ENCODE data around the gene CASKIN1. TPM values are rescaled to one million over a fixed set of nuclear protein-coding genes. Genes with fewer than 3 reads are reported as not detected.

CASKIN1 gene
- total RNA-seq, 5 donors from 2014 or later (not counting 1 experiment from before 2014, with no cell fraction given), result 0.06 to 0.47 TPM; not detected in 3

DNA sequence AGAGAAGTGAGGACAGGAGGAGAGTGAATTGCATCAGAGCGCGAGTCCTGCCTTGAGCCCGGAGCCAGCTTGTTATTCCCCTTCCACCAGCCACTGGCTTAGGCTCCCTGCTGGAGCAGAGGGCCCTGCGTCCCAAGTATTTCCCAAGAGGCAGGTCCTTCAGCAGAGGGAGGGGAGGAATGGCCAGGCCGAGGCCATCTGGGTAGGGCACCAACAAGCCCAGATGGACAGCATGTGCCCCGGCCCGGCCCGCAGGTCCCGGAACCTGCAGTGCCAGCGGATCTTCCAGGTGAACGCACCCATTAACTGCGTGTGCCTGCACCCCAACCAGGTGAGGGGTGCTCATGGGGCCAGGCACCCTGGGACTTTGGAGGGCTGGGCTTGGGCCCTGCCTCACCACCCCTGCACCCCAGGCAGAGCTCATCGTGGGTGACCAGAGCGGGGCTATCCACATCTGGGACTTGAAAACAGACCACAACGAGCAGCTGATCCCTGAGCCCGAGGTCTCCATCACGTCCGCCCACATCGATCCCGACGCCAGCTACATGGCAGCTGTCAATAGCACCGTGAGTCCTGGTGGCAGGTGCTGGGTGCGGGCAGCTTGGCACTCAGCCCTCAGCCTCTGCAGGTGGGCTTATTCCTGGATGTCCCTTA lies 10.5 kb upstream of the CASKIN1 start:
- Histone ChIP-seq H3K27me3 (replicated peaks in 1 of 2; ENCODE audit: control insufficient read depth in 2 of 2, extremely low read depth in 1 of 2, insufficient read depth in 2 of 2, low read length in 1 of 2) (no peaks in the 10 kb centered on the region), H3K4me1 (ENCODE audit: control insufficient read depth in 1 of 2, extremely low read depth in 1 of 2, insufficient read depth in 2 of 2, low read length in 2 of 2) (peaks cover 4 to 27% of the 10 kb centered on the region in 2 experiments), H3K36me3 (ENCODE audit: control insufficient read depth in 2 of 2, extremely low read depth in 1 of 2, insufficient read depth in 1 of 2, low read length in 1 of 2) (peaks cover 7 to 30% of the 10 kb centered on the region in 2 donors), H3K27ac (ENCODE audit: low read length) (no peak overlapping the region), H3K4me3 (ENCODE audit: control insufficient read depth in 1 of 2, extremely low read depth in 1 of 2, low read length in 1 of 2) (no peak overlapping the region), H3K9me3 (no peaks in the 10 kb centered on the region)
- CTCF ChIA-PET, result no interaction called here
- Mint-ChIP-seq H3K4me3 (peak overlapping the region; percentile 69 to 78 (median 73)), H3K27ac (peak overlapping the region in 1 of 2 donors; percentile 76), H3K36me3 (peaks cover 9% of the 10 kb centered on the region), H3K9me3 (no peaks in the 10 kb centered on the region), H3K27me3 (no peaks in the 10 kb centered on the region), H3K4me1 (peaks cover 21 to 23% (median 22%) of the 10 kb centered on the region in 3 donors)
- 93% methylated on average over 20 of the region's 23 CpGs for WGBS (ENCODE audit: insufficient coverage)
- DNase-seq (no peak), ATAC-seq (replicated peaks in 1 of 4) (no peak)
- POLR2A ChIA-PET, result no interaction called here

DNA sequence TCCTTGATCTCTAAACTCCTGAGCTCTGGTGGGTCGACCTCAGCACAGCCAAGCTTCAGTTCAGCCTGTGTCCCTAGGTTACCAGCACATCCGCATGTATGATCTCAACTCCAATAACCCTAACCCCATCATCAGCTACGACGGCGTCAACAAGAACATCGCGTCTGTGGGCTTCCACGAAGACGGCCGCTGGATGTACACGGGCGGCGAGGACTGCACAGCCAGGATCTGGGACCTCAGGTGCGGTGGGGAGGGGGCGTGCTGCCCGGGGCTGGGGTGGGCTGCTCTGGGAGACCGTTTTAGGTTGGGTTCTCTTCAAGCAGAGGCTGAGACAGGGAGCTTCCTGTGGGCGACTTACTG lies 10.0 kb upstream of the CASKIN1 start:
- Histone ChIP-seq H3K9me3 (no peaks in the 10 kb centered on the region), H3K27me3 (replicated peaks in 1 of 2; ENCODE audit: control insufficient read depth in 2 of 2, extremely low read depth in 1 of 2, insufficient read depth in 2 of 2, low read length in 1 of 2) (no peaks in the 10 kb centered on the region), H3K36me3 (ENCODE audit: control insufficient read depth in 2 of 2, extremely low read depth in 1 of 2, insufficient read depth in 1 of 2, low read length in 1 of 2) (peaks cover 5 to 29% of the 10 kb centered on the region in 2 donors), H3K4me3 (ENCODE audit: control insufficient read depth in 1 of 2, extremely low read depth in 1 of 2, low read length in 1 of 2) (peak overlapping the region; percentile 55 to 87), H3K4me1 (ENCODE audit: control insufficient read depth in 1 of 2, extremely low read depth in 1 of 2, insufficient read depth in 2 of 2, low read length in 2 of 2) (peaks cover 4 to 24% of the 10 kb centered on the region in 2 experiments), H3K27ac (ENCODE audit: low read length) (peak overlapping the region; percentile 62)
- Mint-ChIP-seq H3K27ac (peak overlapping the region; percentile 76 to 86), H3K27me3 (no peaks in the 10 kb centered on the region), H3K9me3 (no peaks in the 10 kb centered on the region), H3K4me1 (peaks cover 21 to 23% (median 22%) of the 10 kb centered on the region in 3 donors), H3K4me3 (peak overlapping the region; percentile 69 to 78 (median 73)), H3K36me3 (peaks cover 6% of the 10 kb centered on the region)
- WGBS (ENCODE audit: insufficient coverage), result 86% methylated on average over 14 of the region's 18 CpGs
- ChIA-PET POLR2A (no interaction called here), CTCF (no interaction called here)
- ATAC-seq (replicated peaks in 1 of 4) (no peak), DNase-seq (no peak)

DNA sequence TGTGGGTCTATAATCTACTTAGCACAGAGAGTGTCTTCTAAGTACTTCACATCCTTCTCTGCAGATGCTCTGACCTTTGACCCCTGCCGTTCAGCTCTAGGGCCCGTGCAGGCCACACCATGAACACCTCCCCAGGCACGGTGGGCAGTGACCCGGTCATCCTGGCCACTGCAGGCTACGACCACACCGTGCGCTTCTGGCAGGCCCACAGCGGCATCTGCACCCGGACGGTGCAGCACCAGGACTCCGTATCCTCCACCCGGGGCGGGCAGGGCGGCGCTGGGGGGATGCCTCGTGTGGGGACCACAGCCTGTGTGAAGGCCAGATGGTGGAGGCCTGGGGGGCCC lies 9.5 kb upstream of the CASKIN1 start:
- ChIA-PET POLR2A (interaction anchor here in 1 of 2 donors (0.5 kb wide), 1 partner anchor 875 kb away, joined by 3 read pairs; no protein-coding TSS in a partner anchor), CTCF (interaction anchor here in 1 of 2 donors (1.0 kb wide), 1 partner anchor 51 kb away, joined by 3 read pairs; no protein-coding TSS in a partner anchor)
- Mint-ChIP-seq H3K27ac (peak overlapping the region; percentile 76 to 86), H3K4me3 (peak overlapping the region; percentile 69 to 78 (median 73)), H3K36me3 (peaks cover 6% of the 10 kb centered on the region), H3K4me1 (peaks cover 21 to 23% (median 22%) of the 10 kb centered on the region in 3 donors), H3K27me3 (no peaks in the 10 kb centered on the region), H3K9me3 (no peaks in the 10 kb centered on the region)
- DNase-seq, result no peak
- Histone ChIP-seq H3K27ac (ENCODE audit: low read length) (peak overlapping the region; percentile 62), H3K4me1 (ENCODE audit: control insufficient read depth in 1 of 2, extremely low read depth in 1 of 2, insufficient read depth in 2 of 2, low read length in 2 of 2) (peaks cover 4 to 24% of the 10 kb centered on the region in 2 experiments), H3K36me3 (ENCODE audit: control insufficient read depth in 2 of 2, extremely low read depth in 1 of 2, insufficient read depth in 1 of 2, low read length in 1 of 2) (peaks cover 5 to 29% of the 10 kb centered on the region in 2 donors), H3K9me3 (no peaks in the 10 kb centered on the region), H3K4me3 (ENCODE audit: control insufficient read depth in 1 of 2, extremely low read depth in 1 of 2, low read length in 1 of 2) (peak overlapping the region; percentile 55 to 87), H3K27me3 (replicated peaks in 1 of 2; ENCODE audit: control insufficient read depth in 2 of 2, extremely low read depth in 1 of 2, insufficient read depth in 2 of 2, low read length in 1 of 2) (no peaks in the 10 kb centered on the region)
- WGBS (ENCODE audit: insufficient coverage), result 21% methylated on average over 15 of the region's 16 CpGs
- peak in 1 of 4 experiments; percentile 5 for ATAC-seq (replicated peaks in 1 of 4)

DNA sequence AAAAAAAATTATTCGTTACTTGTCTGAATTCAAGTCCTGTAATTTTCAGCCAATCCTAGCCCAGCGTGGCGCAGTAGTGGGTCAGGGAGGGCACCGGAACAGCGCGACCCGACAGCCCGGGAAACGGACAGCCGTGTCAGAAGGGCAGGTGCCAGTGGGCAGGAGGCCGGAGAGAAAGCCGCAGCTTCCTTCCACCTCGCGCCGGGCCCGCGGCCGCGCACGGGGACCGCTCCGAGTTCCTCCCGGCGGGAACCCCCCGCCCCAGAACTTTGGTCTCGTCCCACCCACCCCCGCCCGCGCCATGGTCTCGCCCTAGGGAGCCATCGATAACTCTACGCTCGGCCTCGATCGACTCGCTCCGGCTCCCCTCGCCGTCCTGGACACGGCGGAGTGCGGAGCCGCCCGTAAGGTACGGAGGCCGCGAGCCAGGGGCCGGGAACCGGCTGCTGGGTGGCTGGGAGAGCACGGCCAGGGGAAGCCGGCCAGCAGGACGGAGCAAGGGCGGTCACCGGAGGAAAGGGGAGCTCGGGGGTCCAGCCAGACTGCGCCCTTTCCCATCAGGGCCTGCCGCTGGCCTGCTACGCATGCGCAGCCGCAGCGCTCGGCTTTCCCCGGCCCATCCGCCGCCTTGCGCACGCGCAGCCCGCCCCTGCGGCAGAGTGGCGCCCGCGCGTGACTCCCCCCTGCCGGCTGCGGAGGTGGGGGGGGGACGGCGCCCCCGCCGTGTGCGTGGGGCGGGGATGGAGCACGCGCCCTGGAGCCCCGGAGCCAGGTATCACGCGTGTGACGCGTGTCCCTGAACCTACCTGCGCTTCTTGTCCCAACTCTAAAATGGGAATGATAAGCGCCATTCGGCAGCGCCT lies 8.9 kb upstream of the CASKIN1 start, which contains the start of gene MLST8:
MLST8 (plus strand) TSS at position 351 of the 863 bp plus-strand sequence. CDS start 632 bp downstream, outside the sequence.
- peaks cover 4 to 24% of the 10 kb centered on the region in 2 experiments for H3K4me1 ChIP-seq (ENCODE audit: control insufficient read depth in 1 of 2, extremely low read depth in 1 of 2, insufficient read depth in 2 of 2, low read length in 2 of 2)
- H3K36me3 ChIP-seq (ENCODE audit: control insufficient read depth in 2 of 2, extremely low read depth in 1 of 2, insufficient read depth in 1 of 2, low read length in 1 of 2), result peaks cover 5 to 29% of the 10 kb centered on the region in 2 donors
- peak within 1 kb of the TSS; percentile 76 to 80 (median 78) for H3K4me3 Mint-ChIP-seq
- no peaks in the 10 kb centered on the region for H3K9me3 ChIP-seq
- H3K27me3 Mint-ChIP-seq, result peaks cover 0 to 1% of the 10 kb centered on the region in 2 donors
- CTCF ChIA-PET, result interaction anchor here in 1 of 2 donors (1.0 kb wide), 1 partner anchor 50 kb away, joined by 3 read pairs; no protein-coding TSS in a partner anchor
- H3K27me3 ChIP-seq (replicated peaks in 1 of 2; ENCODE audit: control insufficient read depth in 2 of 2, extremely low read depth in 1 of 2, insufficient read depth in 2 of 2, low read length in 1 of 2), result no peaks in the 10 kb centered on the region
- H3K9me3 Mint-ChIP-seq, result no peaks in the 10 kb centered on the region
- POLR2A ChIA-PET, result interaction anchor here in 1 of 2 donors (0.5 kb wide), 1 partner anchor 874 kb away, joined by 3 read pairs; no protein-coding TSS in a partner anchor
- DNase-seq, result peak; percentile 81 to 97 (median 90)
- H3K27ac Mint-ChIP-seq, result peak within 1 kb of the TSS; percentile 87 to 92
- peak; percentile 82 to 91 (median 84) for ATAC-seq (replicated peaks in 1 of 4)
- H3K27ac ChIP-seq (ENCODE audit: low read length), result peak within 1 kb of the TSS; percentile 90
- WGBS (ENCODE audit: insufficient coverage), result under 1% methylated on average over 80 of the region's 93 CpGs
- peak within 1 kb of the TSS; percentile 55 to 87 for H3K4me3 ChIP-seq (ENCODE audit: control insufficient read depth in 1 of 2, extremely low read depth in 1 of 2, low read length in 1 of 2)
- peaks cover 21 to 23% (median 22%) of the 10 kb centered on the region in 3 donors for H3K4me1 Mint-ChIP-seq
- peaks cover 6% of the 10 kb centered on the region for H3K36me3 Mint-ChIP-seq

DNA sequence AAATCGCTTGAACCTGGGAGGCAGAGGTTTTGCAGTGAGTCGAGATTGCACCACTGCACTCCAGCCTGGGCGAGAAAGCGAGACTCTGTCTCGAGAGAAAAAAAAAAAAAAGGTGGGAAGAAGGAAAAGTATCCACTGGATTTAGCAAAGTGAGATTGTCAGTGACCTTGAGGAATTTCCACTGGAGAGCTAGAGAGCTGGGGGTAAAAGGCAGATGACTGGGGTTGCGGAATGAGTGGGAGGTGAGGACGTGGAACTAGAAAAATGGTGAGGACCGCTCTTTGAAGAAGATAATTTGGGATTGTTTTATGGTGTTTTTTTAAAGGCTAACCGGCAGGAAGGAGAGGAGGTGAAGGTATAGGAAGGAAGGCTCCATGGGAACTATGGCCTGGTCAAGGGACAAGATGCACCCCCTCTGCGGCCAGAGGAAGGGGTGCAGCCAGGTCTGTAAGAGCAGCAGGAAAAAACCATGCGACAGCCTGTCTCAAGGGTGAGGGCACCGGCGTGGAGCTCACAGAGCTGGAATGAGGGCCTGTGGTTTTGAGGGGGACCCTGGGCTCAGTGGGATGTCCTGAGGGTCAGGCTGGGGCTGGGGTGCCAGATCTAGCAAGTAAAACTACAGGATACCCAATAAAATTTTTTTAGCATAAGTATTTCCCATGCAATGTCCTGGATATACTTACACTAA lies 8.2 kb upstream of the CASKIN1 start:
- ChIA-PET CTCF (no interaction called here), POLR2A (no interaction called here)
- H3K27ac ChIP-seq (ENCODE audit: low read length), result peak overlapping the region; percentile 90
- no peaks in the 10 kb centered on the region for H3K9me3 ChIP-seq
- no peaks in the 10 kb centered on the region for H3K9me3 Mint-ChIP-seq
- 89% methylated on average over 10 of the region's 13 CpGs for WGBS (ENCODE audit: insufficient coverage)
- ATAC-seq (replicated peaks in 1 of 4), result no peak
- DNase-seq, result no peak
- H3K27ac Mint-ChIP-seq, result peak overlapping the region; percentile 44 to 87
- H3K36me3 Mint-ChIP-seq, result peaks cover 6% of the 10 kb centered on the region
- peaks cover 0 to 6% of the 10 kb centered on the region in 2 donors for H3K27me3 Mint-ChIP-seq
- H3K4me3 ChIP-seq (ENCODE audit: control insufficient read depth in 1 of 2, extremely low read depth in 1 of 2, low read length in 1 of 2), result peak overlapping the region; percentile 55 to 87
- H3K36me3 ChIP-seq (ENCODE audit: control insufficient read depth in 2 of 2, extremely low read depth in 1 of 2, insufficient read depth in 1 of 2, low read length in 1 of 2), result peaks cover 5 to 26% of the 10 kb centered on the region in 2 donors
- peak overlapping the region; percentile 69 to 80 (median 78) for H3K4me3 Mint-ChIP-seq
- peaks cover 0 to 5% of the 10 kb centered on the region in 2 experiments for H3K27me3 ChIP-seq (replicated peaks in 1 of 2; ENCODE audit: control insufficient read depth in 2 of 2, extremely low read depth in 1 of 2, insufficient read depth in 2 of 2, low read length in 1 of 2)
- peaks cover 4 to 24% of the 10 kb centered on the region in 2 experiments for H3K4me1 ChIP-seq (ENCODE audit: control insufficient read depth in 1 of 2, extremely low read depth in 1 of 2, insufficient read depth in 2 of 2, low read length in 2 of 2)
- peaks cover 21 to 23% (median 22%) of the 10 kb centered on the region in 3 donors for H3K4me1 Mint-ChIP-seq
